MG63 (cell line): Measurements from ENCODE around the gene B4GALNT1. TPM values are rescaled to one million over a fixed set of nuclear protein-coding genes. Genes with fewer than 3 reads are reported as not detected.

Experiments
- DNase-seq: peaks from one replicate; pipeline ENCODE4 v3.0.0-alpha.2; 2020
- H3K27me3 ChIP-seq: fragments of 250-450 bp; sonication (Bioruptor Pico); 2 replicates; pipeline ENCODE4 v1.5.1; 2020; ENCODE audit warnings: mild to moderate bottlenecking, moderate library complexity
- H3K36me3 ChIP-seq: fragments of 250-450 bp; sonication (Bioruptor Pico); 2 replicates; pipeline ENCODE4 v1.5.1; 2020; ENCODE audit warnings: mild to moderate bottlenecking, moderate library complexity
- H3K4me3 ChIP-seq: fragments of 250-450 bp; sonication (Bioruptor Pico); 2 replicates; pipeline ENCODE4 v1.5.1; 2020; ENCODE audit warnings: mild to moderate bottlenecking, moderate library complexity
- H3K9me3 ChIP-seq: fragments of 250-450 bp; sonication (Bioruptor Pico); 2 replicates; pipeline ENCODE4 v1.5.1; 2020; ENCODE audit warnings: mild to moderate bottlenecking, moderate library complexity
- total RNA-seq: library from RNA; depleted of rRNA; stranded (reverse); fragments of >200 nt; shearing (Covaris generic); gene quantifications from 2 replicates; pipeline ENCODE4 v1.2.3, GENCODE V29; 2014; ENCODE audit warnings: low replicate concordance; rRNA removed

Gene B4GALNT1
- total RNA-seq, 1 experiment from 2014 or later = 8.9 TPM

- H3K9me3 ChIP-seq = no peaks in the 10 kb centered on the region
- peaks cover 3% of the 10 kb centered on the region; the same call in 1 of the 2 replicates for H3K27me3 ChIP-seq
- no peak overlapping the region for H3K4me3 ChIP-seq
- no peak for DNase-seq
- H3K36me3 ChIP-seq = no peaks in the 10 kb centered on the region
Observed at GRCh38 chr12:57586128-57586527, 46.9 kb downstream of the B4GALNT1 start.

GRCh38 chr12:57585156-57585555 is 47.8 kb downstream of the B4GALNT1 start:
- H3K27me3 ChIP-seq = peaks cover 3% of the 10 kb centered on the region; the same call in 1 of the 2 replicates
- H3K4me3 ChIP-seq = no peak overlapping the region
- no peak for DNase-seq

GRCh38 chr12:57584690-57585089 is 48.3 kb downstream of the B4GALNT1 start:
- DNase-seq = no peak
- Histone ChIP-seq H3K4me3 (no peak overlapping the region), H3K36me3 (no peaks in the 10 kb centered on the region), H3K27me3 (peaks cover 3% of the 10 kb centered on the region; the same call in 1 of the 2 replicates), H3K9me3 (no peaks in the 10 kb centered on the region)

More at GRCh38 chr12:57585156-57585555, 47.8 kb downstream of the B4GALNT1 start:
- Histone ChIP-seq H3K9me3 (no peaks in the 10 kb centered on the region), H3K36me3 (no peaks in the 10 kb centered on the region)

GRCh38 chr12:57584050-57584449 is 49.0 kb downstream of the B4GALNT1 start:
- Histone ChIP-seq H3K27me3 (peaks cover 3% of the 10 kb centered on the region; the same call in 1 of the 2 replicates), H3K36me3 (no peaks in the 10 kb centered on the region), H3K4me3 (no peak overlapping the region), H3K9me3 (no peaks in the 10 kb centered on the region)
- DNase-seq = no peak

GRCh38 chr12:57583008-57583831 is 49.8 kb downstream of the B4GALNT1 start:
- Histone ChIP-seq H3K9me3 (no peaks in the 10 kb centered on the region), H3K36me3 (no peaks in the 10 kb centered on the region), H3K4me3 (no peak overlapping the region), H3K27me3 (peaks cover 3% of the 10 kb centered on the region; the same call in 1 of the 2 replicates)
- DNase-seq = peak; percentile 50

- Histone ChIP-seq H3K36me3 (no peaks in the 10 kb centered on the region), H3K27me3 (peaks cover 3% of the 10 kb centered on the region; the same call in 1 of the 2 replicates), H3K9me3 (no peaks in the 10 kb centered on the region), H3K4me3 (no peak overlapping the region)
- DNase-seq = no peak
Observed at GRCh38 chr12:57582440-57582839, 50.6 kb downstream of the B4GALNT1 start.

GRCh38 chr12:57581802-57582201 is 51.2 kb downstream of the B4GALNT1 start:
- no peaks in the 10 kb centered on the region for H3K9me3 ChIP-seq
- no peaks in the 10 kb centered on the region for H3K36me3 ChIP-seq
- no peak overlapping the region for H3K4me3 ChIP-seq
- H3K27me3 ChIP-seq = peaks cover 3% of the 10 kb centered on the region; the same call in 1 of the 2 replicates
- DNase-seq = no peak

GRCh38 chr12:57580466-57580795 is 52.6 kb downstream of the B4GALNT1 start:
- Histone ChIP-seq H3K27me3 (peaks cover 3% of the 10 kb centered on the region; the same call in 1 of the 2 replicates), H3K9me3 (no peaks in the 10 kb centered on the region), H3K4me3 (no peak overlapping the region), H3K36me3 (no peaks in the 10 kb centered on the region)
- DNase-seq = no peak

GRCh38 chr12:57579677-57580465 is 53.1 kb downstream of the B4GALNT1 start:
- no peak overlapping the region for H3K4me3 ChIP-seq
- DNase-seq = no peak
- 0 out of 2 replicates have a peak, but pooled peaks cover 3% of the 10 kb centered on the region for H3K27me3 ChIP-seq
- H3K9me3 ChIP-seq = no peaks in the 10 kb centered on the region
- no peaks in the 10 kb centered on the region for H3K36me3 ChIP-seq

GRCh38 chr12:57579011-57579410 is 54.0 kb downstream of the B4GALNT1 start:
- Histone ChIP-seq H3K27me3 (0 out of 2 replicates have a peak, but pooled peaks cover 3% of the 10 kb centered on the region), H3K36me3 (no peaks in the 10 kb centered on the region), H3K9me3 (no peaks in the 10 kb centered on the region), H3K4me3 (no peak overlapping the region)
- no peak for DNase-seq

GRCh38 chr12:57577981-57578758 is 54.8 kb downstream of the B4GALNT1 start:
- DNase-seq = no peak
- no peak overlapping the region for H3K4me3 ChIP-seq
- H3K36me3 ChIP-seq = no peaks in the 10 kb centered on the region
- no peaks in the 10 kb centered on the region for H3K9me3 ChIP-seq
- H3K27me3 ChIP-seq = 0 out of 2 replicates have a peak, but pooled peaks cover 3% of the 10 kb centered on the region

GRCh38 chr12:57576613-57577160 is 56.3 kb downstream of the B4GALNT1 start:
- Histone ChIP-seq H3K9me3 (no peaks in the 10 kb centered on the region), H3K4me3 (no peak overlapping the region), H3K27me3 (no peaks in the 10 kb centered on the region), H3K36me3 (no peaks in the 10 kb centered on the region)
- no peak for DNase-seq

Other genes with a start within 250 kb of the B4GALNT1 start
- gene R3HDM2, start 202.2 kb downstream of the B4GALNT1 start, total RNA-seq = 8.2 and 8.7 TPM in 2 replicates
- gene INHBC, start 198.4 kb downstream of the B4GALNT1 start, total RNA-seq = not detected in 2 replicates
- 3.5 and 7.4 TPM in 2 replicates for gene INHBE, start 177.9 kb downstream of the B4GALNT1 start, total RNA-seq
- 0.03 TPM in 1 of 2 replicates, not detected in the other for gene GLI1, start 173.4 kb downstream of the B4GALNT1 start, total RNA-seq
- gene ARHGAP9, start 153.3 kb downstream of the B4GALNT1 start, total RNA-seq = not detected in 2 replicates
- gene MARS1, start 145.1 kb downstream of the B4GALNT1 start, total RNA-seq = 245 and 285 TPM in 2 replicates
- 9.9 and 17.1 TPM in 2 replicates for gene DDIT3, start 112.7 kb downstream of the B4GALNT1 start, total RNA-seq
- 0.07 and 3.0 TPM in 2 replicates for gene MBD6, start 110.4 kb downstream of the B4GALNT1 start, total RNA-seq
- 158 and 249 TPM in 2 replicates for gene DCTN2, start 86.0 kb downstream of the B4GALNT1 start, total RNA-seq
- gene KIF5A, start 83.2 kb downstream of the B4GALNT1 start, total RNA-seq = not detected in 2 replicates
- gene PIP4K2C, start 42.0 kb downstream of the B4GALNT1 start, total RNA-seq = 16.3 and 98.3 TPM in 2 replicates
- 0.20 and 0.52 TPM in 2 replicates for gene DTX3, start 28.4 kb downstream of the B4GALNT1 start, total RNA-seq
- gene ARHGEF25, start 21.8 kb downstream of the B4GALNT1 start, total RNA-seq = 17.0 and 17.4 TPM in 2 replicates
- 139 and 347 TPM in 2 replicates for gene OS9, start 60.9 kb upstream of the B4GALNT1 start, total RNA-seq
- gene AGAP2, start 105.5 kb upstream of the B4GALNT1 start, total RNA-seq = not detected in 2 replicates
- gene TSPAN31, start 111.8 kb upstream of the B4GALNT1 start, total RNA-seq = 21.2 and 24.3 TPM in 2 replicates
- gene CDK4, start 119.1 kb upstream of the B4GALNT1 start, total RNA-seq = 457 and 516 TPM in 2 replicates
- 2.4 and 4.9 TPM in 2 replicates for gene MARCHF9, start 121.9 kb upstream of the B4GALNT1 start, total RNA-seq
- not detected in 2 replicates for gene CYP27B1, start 133.9 kb upstream of the B4GALNT1 start, total RNA-seq
- gene METTL1, start 138.9 kb upstream of the B4GALNT1 start, total RNA-seq = 10.0 and 33.6 TPM in 2 replicates
- gene EEF1AKMT3, start 139.4 kb upstream of the B4GALNT1 start, total RNA-seq = 4.2 and 20.9 TPM in 2 replicates
- gene TSFM, start 149.6 kb upstream of the B4GALNT1 start, total RNA-seq = 30.4 and 45.4 TPM in 2 replicates
- 2.5 TPM in 1 of 2 replicates, not detected in the other for gene AVIL, start 185.5 kb upstream of the B4GALNT1 start, total RNA-seq
- 73.2 and 73.3 TPM in 2 replicates for gene CTDSP2, start 213.5 kb upstream of the B4GALNT1 start, total RNA-seq